Measurements from ENCODE around the gene HECTD4. TPM values are rescaled to one million over a fixed set of nuclear protein-coding genes. Genes with fewer than 3 reads are reported as not detected.

The HECTD4 gene
- total RNA-seq, 1 experiment from 2014 or later, result 31.2 TPM

GRCh38 chr12:112207397-112207924, 174.8 kb downstream of the HECTD4 start:
- ChIA-PET CTCF (no interaction called here), RAD21 (ENCODE audit: low non-redundant PET in 1 of 2, low total read pairs in 2 of 2, uncharacterized antibody in 2 of 2, unreplicated experiment in 2 of 2) (no interaction called here), POLR2A (no interaction called here)
- ATAC-seq (no peak), DNase-seq (ENCODE audit: low read depth, low spot score) (no peak)
- no TSS peak for BruUV-seq (replicated peaks)
- TF ChIP-seq CBX3 (IDR thresholded peaks at IDR 0.05; ENCODE audit: low read depth), result no peak
- TF ChIP-seq ELF1 (IDR thresholded peaks at IDR 0.05; ENCODE audit: borderline replicate concordance, low read depth), result no peak
- TF ChIP-seq ZFX (IDR thresholded peaks at IDR 0.05), result no peak
- no peak for TF ChIP-seq POLR2A (IDR thresholded peaks at IDR 0.05; ENCODE audit: borderline replicate concordance, extremely low read depth, insufficient read depth, insufficient read length)
- TF ChIP-seq CTCF (IDR thresholded peaks at IDR 0.05 in 2 of 3, conservative IDR thresholded peaks at IDR 0.05 in 1 of 3; ENCODE audit: borderline replicate concordance in 1 of 3, insufficient read depth in 1 of 3, low read depth in 2 of 3, low read length in 2 of 3), result no peak
- no peak for TF ChIP-seq EGR1 (IDR thresholded peaks at IDR 0.05; ENCODE audit: low read depth)
- TF ChIP-seq MAX (IDR thresholded peaks at IDR 0.05), result no peak
- no peak for TF ChIP-seq ZBTB33 (IDR thresholded peaks at IDR 0.05; ENCODE audit: extremely low read depth, insufficient replicate concordance, low read length)
- TF ChIP-seq SIN3A (IDR thresholded peaks at IDR 0.05; ENCODE audit: low read depth), result no peak
- no peak for TF ChIP-seq TCF7L2 (IDR thresholded peaks at IDR 0.05; ENCODE audit: borderline replicate concordance, extremely low read depth, insufficient read depth, insufficient read length)
- peaks cover 5 to 14% of the 10 kb centered on the region in 2 experiments; a peak in 3 of 4 replicates for H3K36me3 ChIP-seq (ENCODE audit: control insufficient read depth in 1 of 2, insufficient read depth in 2 of 2, low read length in 2 of 2)
- no peaks in the 10 kb centered on the region for H3K27me3 ChIP-seq (ENCODE audit: insufficient read depth, low read length)
- H3K27ac ChIP-seq (ENCODE audit: low read depth, low read length), result no peak overlapping the region
- H2AFZ ChIP-seq (ENCODE audit: low read depth, low read length, poor library complexity, severe bottlenecking), result no peak overlapping the region
- H3K79me2 ChIP-seq (ENCODE audit: insufficient read depth, low read length), result no peaks in the 10 kb centered on the region
- H3K9me2 ChIP-seq (ENCODE audit: insufficient read depth), result no peaks in the 10 kb centered on the region
- no peaks in the 10 kb centered on the region for H3K9me3 ChIP-seq (ENCODE audit: control insufficient read depth in 1 of 2, insufficient read depth in 1 of 2, low read depth in 1 of 2, low read length in 2 of 2)
- no peaks in the 10 kb centered on the region for H3K4me1 ChIP-seq (ENCODE audit: control insufficient read depth in 1 of 2, insufficient read depth in 2 of 2, low read length in 2 of 2)
- no peak overlapping the region for H3K9ac ChIP-seq (ENCODE audit: low read length)
- no peak overlapping the region for H3K4me2 ChIP-seq (ENCODE audit: low read length)
- H3K4me3 ChIP-seq (replicated peaks in 1 of 2; ENCODE audit: low read depth in 1 of 2, low read length in 2 of 2), result no peak overlapping the region
- no peaks in the 10 kb centered on the region for H4K20me1 ChIP-seq (ENCODE audit: insufficient read depth)
- intact Hi-C loops (cut with micrococcal nuclease), result no loop called here
